Activated CD8-positive, alpha-beta memory T cell treated with anti-CD3 and anti-CD28 coated beads, Interleukin-2, amount 50 U/mL, for 4 hours (primary cell): ENCODE data around the gene SLC15A2.
"Not testable (repeated sequence)": the region's sequence is repeated elsewhere in the genome, so short reads cannot be mapped to it uniquely, and the experiment has no call there.

Experiments used
- DNase-seq: peaks from one replicate; pipeline ENCODE4 v3.0.0-alpha.2; 2020

SLC15A2 gene

GRCh38 chr3:121894301-121894990 is at the start of gene SLC15A2:
Gene SLC15A2 (plus strand): TSS chr3:121894401. CDS start chr3:121894477, 76 bp downstream.
- no peak for DNase-seq

GRCh38 chr3:121844892-121845291 is 49.3 kb upstream of the SLC15A2 start:
- no peak for DNase-seq

- DNase-seq: no peak
Observed at GRCh38 chr3:121852256-121852655, 41.9 kb upstream of the SLC15A2 start.

GRCh38 chr3:121855555-121855954 is 38.6 kb upstream of the SLC15A2 start:
- no peak for DNase-seq

GRCh38 chr3:121857778-121858177 is 36.4 kb upstream of the SLC15A2 start:
- not testable (repeated sequence) for DNase-seq

- DNase-seq: not testable (repeated sequence)
Observed at GRCh38 chr3:121863247-121863646, 31.0 kb upstream of the SLC15A2 start.

- DNase-seq: no peak
Observed at GRCh38 chr3:121863801-121864200, 30.4 kb upstream of the SLC15A2 start.

- no peak for DNase-seq
Observed at GRCh38 chr3:121869736-121870135, 24.5 kb upstream of the SLC15A2 start.

- no peak for DNase-seq
Observed at GRCh38 chr3:121870717-121871116, 23.5 kb upstream of the SLC15A2 start.

- no peak for DNase-seq
Observed at GRCh38 chr3:121871430-121871829, 22.8 kb upstream of the SLC15A2 start.

GRCh38 chr3:121878411-121878810 is 15.8 kb upstream of the SLC15A2 start:
- DNase-seq: no peak

GRCh38 chr3:121883507-121883906 is 10.7 kb upstream of the SLC15A2 start:
- DNase-seq: no peak

- DNase-seq: no peak
Observed at GRCh38 chr3:121885386-121885785, 8.8 kb upstream of the SLC15A2 start.

GRCh38 chr3:121895121-121895520 is 920 bp downstream of the SLC15A2 start:
- DNase-seq: no peak

- DNase-seq: no peak
Observed at GRCh38 chr3:121895736-121896135, 1.5 kb downstream of the SLC15A2 start.

- no peak for DNase-seq
Observed at GRCh38 chr3:121896823-121897222, 2.6 kb downstream of the SLC15A2 start.

GRCh38 chr3:121897296-121897695 is 3.1 kb downstream of the SLC15A2 start:
- DNase-seq: no peak

- no peak for DNase-seq
Observed at GRCh38 chr3:121913305-121913990, 19.2 kb downstream of the SLC15A2 start.

- no peak for DNase-seq
Observed at GRCh38 chr3:121914081-121914998, 20.1 kb downstream of the SLC15A2 start.

GRCh38 chr3:121916189-121916588 is 22.0 kb downstream of the SLC15A2 start:
- DNase-seq: no peak

- no peak for DNase-seq
Observed at GRCh38 chr3:121918779-121919483, 24.7 kb downstream of the SLC15A2 start.

GRCh38 chr3:121924734-121925133 is 30.5 kb downstream of the SLC15A2 start:
- DNase-seq: no peak

- DNase-seq: no peak
Observed at GRCh38 chr3:121926380-121926779, 32.2 kb downstream of the SLC15A2 start.
